HG02981 (cell line): ENCODE results near the gene RNF103.
"Not testable (repeated sequence)": the region's sequence is repeated elsewhere in the genome, so short reads cannot be mapped to it uniquely, and the experiment has no call there.

Experiments
- ATAC-seq: cut with Tn5 transposase; IDR thresholded peaks from one replicate; pipeline ENCODE4 v1.9.1; 2021; ENCODE audit warnings: mild to moderate bottlenecking, moderate library complexity; ENCODE audit not compliant: unreplicated experiment

RNF103 gene

DNA sequence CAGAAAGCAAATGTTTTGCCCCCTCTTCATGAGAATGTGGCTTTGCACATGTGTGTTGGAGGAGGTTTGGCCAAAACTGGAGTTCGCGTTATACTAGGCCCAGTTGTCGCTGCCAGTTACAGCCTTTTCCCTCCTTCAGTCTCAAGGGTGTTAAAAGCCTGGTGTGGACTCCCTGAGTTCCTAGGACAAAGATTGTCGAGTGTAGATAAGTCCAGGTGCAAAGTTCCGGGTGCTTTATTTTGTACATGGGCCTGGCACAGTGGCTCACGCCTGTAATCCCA, 542 bp upstream of the RNF103 start:
- ATAC-seq, result no peak

DNA sequence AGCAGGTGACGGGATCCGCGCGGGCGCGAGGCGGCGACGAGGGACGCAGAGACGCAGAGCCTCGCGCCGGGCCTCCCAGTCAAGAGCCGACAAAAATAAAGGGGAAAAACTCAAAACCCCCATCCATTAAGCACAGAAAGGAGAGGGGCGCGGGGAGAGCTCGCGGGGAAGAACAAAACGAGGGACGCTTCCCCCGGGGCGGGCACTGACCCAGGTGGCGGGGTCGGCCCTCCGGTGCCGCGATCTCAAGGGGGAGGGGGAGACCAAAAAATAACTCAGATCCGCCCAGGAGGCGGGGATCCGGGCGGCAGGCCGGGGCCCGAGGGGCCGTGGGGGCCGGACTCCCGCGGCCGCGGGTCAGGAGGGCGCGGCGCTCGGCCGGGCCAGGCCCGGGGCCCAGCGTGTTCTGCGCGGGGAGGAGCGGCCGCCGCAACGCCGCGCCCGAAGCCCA, 597 bp downstream of the RNF103 start:
- peak; percentile 43 for ATAC-seq

DNA sequence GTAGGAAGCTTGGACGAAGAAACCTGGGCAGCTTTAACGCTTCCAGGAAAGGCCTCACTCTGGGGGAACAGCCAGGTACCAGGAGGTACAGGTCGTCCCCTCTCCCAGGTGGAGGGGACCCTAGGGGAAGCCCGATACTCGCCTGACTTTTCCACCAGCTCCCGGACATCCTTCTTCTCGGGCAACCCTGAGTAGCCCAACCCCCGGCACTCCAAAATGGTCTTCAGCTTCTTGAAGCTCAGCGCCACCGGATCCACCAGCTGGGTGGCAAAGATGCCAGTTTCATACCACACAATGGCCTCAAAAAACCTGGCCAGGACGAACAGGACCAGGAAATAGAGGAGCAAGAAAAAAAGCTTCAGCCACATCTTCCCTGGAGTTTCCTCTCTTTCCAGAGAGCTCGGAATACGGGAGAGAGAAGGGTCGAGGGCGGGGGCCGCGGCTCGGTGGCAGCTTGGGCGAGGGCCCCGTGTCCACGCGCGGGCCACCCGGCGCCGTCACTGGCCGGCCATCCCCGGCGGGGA, 1.1 kb downstream of the RNF103 start:
- ATAC-seq, result no peak

- ATAC-seq, result no peak
Observed at GRCh38 chr2:86621280-86621943, 2.3 kb downstream of the RNF103 start.

- no peak for ATAC-seq
Observed at GRCh38 chr2:86617738-86618137, 5.9 kb downstream of the RNF103 start.

DNA sequence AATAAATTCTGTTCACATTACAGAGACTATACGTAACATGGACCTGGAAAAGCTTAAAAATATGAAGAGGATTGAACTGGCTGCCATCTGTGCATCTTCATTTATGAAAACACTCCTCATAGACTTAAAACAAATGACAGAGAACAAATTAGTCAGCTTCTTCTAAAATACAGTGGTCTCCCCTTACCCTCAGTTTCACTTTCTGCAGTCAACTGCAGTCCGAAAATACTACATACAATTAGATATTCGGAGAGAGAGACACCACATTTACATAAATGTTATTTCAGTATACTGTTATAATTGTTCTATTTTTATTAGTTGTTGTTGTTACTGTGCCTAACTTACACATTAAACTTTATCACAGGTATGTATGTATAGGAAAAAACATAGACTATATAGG, 6.5 kb downstream of the RNF103 start:
- ATAC-seq, result no peak

- ATAC-seq, result no peak
Observed at GRCh38 chr2:86616502-86616901, 7.2 kb downstream of the RNF103 start.

- no peak for ATAC-seq
Observed at GRCh38 chr2:86615596-86615995, 8.1 kb downstream of the RNF103 start.

GRCh38 chr2:86613515-86613914, 10.2 kb downstream of the RNF103 start:
- ATAC-seq, result no peak

- ATAC-seq, result no peak
Observed at GRCh38 chr2:86610871-86611270, 12.8 kb downstream of the RNF103 start.

DNA sequence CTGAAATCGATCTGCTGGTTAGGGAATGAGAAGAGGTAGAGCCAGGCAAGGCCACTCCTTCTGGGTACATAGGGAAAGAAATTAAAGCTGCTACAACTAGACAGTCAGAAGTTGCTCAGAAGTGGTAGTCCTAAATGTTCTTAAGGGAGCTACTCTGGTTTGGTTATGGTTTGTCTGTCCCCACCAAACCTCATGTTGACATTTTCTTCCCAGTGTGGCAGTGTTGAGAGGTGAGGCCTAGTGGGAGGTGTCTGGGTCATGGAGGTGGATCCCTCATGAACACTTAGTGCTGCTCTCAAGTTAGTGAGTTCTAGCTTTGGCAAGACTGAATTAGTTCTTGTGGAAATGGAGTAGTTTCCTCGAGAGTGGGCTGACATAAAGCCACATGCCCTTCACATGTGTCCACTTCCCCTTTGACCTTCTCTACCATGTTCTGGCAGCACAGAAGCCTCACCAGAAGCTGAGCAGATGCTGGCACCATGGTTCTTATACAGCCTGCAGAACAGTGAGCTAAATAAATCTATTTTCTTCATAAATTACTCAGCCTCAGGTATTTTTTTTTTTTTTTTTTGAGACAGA, 14.7 kb downstream of the RNF103 start:
- ATAC-seq, result no peak

- ATAC-seq, result no peak
Observed at GRCh38 chr2:86603905-86604304, 19.8 kb downstream of the RNF103 start.

DNA sequence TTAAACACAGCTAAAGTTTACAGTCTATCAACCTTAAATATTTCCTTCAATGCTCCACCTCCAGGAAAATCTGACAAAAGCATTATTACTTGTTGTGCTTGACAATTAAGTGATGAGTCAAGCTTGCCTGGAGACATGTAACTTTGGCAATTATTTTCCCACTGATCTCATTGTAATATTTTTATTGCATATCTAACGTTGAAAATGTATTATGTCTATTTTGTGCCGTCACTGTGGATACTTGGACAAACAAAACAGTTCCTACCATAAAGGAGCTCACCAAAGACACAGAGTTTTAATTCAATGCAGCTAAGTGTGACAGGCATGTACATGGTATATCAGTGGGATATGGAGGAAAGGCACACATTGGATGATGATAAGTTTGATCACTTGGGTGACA, 24.7 kb downstream of the RNF103 start:
- ATAC-seq, result no peak

DNA sequence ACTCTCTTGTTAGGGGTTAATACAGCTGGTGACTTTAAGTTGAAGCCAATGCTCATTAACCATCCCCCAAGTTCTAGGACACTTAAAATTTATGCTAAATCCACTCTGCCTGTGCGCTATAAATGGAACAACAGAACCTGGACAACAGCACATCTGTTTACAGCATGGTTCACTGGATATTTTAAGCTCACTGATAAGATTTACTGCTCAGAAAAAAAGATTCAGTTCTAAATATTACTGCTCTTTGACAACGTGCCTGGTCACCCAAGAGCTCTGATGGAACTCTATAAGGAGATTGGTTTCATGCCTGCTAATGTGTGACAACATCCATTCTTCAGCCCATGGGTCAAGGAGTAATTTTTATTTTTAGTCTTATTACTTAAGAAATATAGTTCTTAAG, 27.5 kb downstream of the RNF103 start:
- ATAC-seq, result no peak

DNA sequence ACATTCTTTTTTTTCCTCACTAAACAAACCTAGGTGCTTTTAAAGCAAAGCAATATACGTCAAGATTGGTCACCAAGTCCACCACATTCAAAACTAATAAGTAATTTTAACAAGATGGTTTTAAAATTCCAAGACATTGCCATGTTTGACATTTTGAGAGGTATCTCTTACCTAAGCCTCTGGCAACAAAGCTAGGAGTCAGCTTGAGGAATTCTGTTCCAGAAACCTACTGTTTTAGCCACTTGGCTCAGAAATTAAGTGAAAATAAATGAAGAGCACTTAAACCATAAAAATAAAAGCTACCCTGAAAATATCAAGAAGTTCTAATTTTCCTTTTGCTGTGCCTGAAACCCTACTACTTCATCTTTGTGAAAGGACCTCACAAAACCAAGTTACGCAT, 30.4 kb downstream of the RNF103 start:
- ATAC-seq, result no peak

DNA sequence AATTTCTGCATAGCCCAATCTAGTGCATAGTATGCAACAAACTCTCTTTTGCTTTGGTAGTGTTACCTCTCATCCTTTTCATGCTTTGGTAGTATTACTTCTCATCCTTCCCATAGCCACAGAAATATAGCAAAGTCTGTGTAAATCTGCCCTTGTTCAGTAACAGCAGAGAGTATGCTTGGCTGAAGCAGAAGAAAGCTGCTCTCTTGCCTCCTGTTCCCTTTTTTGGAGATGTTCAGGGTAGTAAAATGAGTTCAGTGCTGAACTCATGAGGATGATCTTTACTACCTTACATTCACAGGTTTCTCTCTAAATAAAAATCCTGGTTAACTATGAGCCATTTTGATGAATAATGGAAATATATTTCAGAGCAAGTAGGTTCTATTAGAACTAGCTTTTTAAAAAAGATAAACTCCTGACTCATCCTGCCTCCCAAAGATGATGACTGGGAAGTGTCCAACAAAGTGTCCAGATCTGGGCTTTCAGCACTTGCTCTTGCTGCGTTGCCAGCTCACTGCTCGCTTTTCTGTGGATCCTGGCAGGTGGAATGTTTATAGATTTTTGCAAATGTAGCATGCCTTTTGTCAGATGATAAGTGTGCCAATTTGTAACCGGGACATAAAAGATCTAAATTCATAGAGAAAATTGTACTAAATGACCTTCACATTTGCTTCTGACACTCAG, 31.0 kb downstream of the RNF103 start:
- no peak for ATAC-seq

- not testable (repeated sequence) for ATAC-seq
Observed at GRCh38 chr2:86589701-86590100, 34.0 kb downstream of the RNF103 start.

GRCh38 chr2:86584151-86584913, 39.3 kb downstream of the RNF103 start:
- ATAC-seq, result peak; percentile 50

- ATAC-seq, result no peak
Observed at GRCh38 chr2:86580560-86580959, 43.1 kb downstream of the RNF103 start.

DNA sequence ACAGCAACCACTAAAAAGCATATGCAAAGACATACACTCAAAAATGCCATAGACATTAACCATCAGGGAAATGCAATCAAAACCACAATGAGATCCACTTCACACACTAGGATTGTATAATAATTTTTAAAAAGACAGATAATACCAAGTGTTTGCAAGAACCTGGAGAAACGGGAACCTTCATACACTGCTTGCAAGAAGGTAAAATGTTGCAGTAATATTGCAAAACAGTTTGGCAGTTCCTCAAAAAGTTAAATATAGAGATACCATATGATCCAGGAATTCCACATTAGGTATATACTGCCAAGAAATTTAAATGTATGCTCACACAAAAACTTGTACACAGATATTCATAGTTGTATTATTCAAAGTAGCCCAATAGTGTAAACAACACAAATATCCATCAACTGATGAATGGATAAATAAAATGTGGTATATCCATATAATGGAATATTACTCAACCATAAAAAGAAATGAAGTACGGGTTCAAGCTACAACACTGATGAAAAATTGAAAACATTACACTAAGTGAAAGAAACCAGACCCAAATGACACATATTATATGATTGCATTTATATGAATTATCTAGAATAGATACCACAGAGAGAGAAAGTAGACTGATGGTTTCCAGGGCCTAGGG, 45.7 kb downstream of the RNF103 start:
- ATAC-seq, result no peak

DNA sequence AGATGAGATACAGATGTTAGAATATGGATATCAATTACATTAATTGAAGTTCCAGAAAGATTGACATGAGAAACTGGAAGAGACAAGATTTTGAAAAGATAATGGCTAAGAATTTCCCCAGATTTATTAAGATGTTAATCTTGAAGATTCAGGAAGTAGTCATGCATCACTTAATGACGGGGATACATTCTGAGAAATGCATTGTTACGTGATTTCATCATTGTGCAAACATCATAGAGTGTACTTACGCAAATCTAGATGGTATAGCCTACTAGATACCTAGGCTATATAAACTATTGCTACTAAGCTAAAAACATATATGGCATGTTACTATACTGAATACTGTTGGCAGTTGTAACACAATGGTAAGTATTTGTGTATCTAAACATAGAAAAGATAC, 53.6 kb downstream of the RNF103 start:
- no peak for ATAC-seq
